ENCODE measurements around the gene CCDC112. TPM values are rescaled to one million over a fixed set of nuclear protein-coding genes. Genes with fewer than 3 reads are reported as not detected.
"Not testable (repeated sequence)": the region's sequence is repeated elsewhere in the genome, so short reads cannot be mapped to it uniquely, and the experiment has no call there.

Gene CCDC112
- 5.9 and 6.6 TPM in 2 replicates for total RNA-seq

DNA sequence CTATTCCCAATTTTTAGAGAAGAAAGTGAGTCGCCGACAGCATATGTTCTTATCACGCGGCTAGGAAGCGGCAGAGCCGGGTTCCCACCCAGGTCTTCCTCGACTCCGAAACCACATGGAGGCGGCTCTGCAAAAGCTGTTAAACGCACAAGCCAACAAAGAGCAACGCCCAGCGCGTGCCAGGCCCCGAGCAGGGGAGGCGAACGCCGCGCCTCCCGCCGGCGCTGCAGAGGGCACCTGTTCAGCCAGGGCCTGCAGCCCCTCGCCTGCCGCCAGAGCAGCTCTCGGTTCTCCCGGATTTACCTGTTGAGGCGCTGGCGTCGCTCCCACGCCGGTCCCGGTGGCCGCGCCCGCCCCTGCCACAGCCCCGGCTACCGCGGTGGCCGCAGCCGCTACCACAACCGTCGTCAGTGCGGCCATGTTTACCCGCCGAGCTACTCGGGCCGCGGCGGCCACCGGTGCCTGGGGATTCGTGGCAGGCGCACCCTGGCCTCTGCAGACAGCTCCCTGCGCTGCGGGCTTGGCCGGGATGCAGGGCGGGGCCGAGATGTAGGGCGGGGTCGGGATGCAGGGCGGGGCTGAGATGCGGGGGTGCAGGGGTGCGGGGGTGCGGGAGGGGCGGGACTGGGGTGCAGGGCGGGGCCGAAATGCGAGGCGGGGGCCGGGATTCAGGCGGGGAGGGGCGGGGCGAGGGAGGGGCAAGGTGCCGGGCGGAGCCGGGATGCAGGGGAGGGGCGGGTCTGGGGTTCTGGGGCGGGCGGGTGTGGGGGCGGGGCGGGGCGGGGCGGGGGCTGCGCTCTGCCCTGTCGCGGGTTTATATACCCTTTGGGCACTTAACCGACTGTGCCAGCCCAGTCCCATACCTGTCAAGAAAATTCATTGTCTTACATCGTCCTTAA lies at the start of gene CCDC112:
CCDC112 (minus strand) TSS at position 531 of the 899 bp plus-strand sequence; CDS start at position 420, 111 bp downstream.
- peak; percentile 76 for DNase-seq

GRCh38 chr5:115345344-115345743 lies 48.9 kb upstream of the CCDC112 start:
- no peak for DNase-seq

DNA sequence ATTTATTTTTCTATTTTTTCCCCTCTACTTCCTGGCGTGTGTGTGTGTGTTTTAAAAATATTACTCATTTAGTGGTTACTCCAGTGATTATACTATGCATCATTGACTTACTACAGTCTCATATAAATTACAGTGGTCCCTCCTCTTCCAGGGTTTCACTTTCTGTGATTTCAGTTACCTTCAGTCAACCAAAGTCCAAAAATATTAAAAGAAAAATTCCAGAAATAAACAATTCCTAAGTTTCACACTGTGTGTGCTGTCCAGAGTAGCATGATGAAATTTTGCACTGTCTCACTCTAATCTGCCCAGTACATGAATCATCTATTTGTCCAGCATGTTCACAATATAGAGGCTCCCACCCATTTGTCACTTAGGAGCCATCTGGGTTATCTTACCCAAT lies 47.4 kb upstream of the CCDC112 start:
- DNase-seq = no peak

DNA sequence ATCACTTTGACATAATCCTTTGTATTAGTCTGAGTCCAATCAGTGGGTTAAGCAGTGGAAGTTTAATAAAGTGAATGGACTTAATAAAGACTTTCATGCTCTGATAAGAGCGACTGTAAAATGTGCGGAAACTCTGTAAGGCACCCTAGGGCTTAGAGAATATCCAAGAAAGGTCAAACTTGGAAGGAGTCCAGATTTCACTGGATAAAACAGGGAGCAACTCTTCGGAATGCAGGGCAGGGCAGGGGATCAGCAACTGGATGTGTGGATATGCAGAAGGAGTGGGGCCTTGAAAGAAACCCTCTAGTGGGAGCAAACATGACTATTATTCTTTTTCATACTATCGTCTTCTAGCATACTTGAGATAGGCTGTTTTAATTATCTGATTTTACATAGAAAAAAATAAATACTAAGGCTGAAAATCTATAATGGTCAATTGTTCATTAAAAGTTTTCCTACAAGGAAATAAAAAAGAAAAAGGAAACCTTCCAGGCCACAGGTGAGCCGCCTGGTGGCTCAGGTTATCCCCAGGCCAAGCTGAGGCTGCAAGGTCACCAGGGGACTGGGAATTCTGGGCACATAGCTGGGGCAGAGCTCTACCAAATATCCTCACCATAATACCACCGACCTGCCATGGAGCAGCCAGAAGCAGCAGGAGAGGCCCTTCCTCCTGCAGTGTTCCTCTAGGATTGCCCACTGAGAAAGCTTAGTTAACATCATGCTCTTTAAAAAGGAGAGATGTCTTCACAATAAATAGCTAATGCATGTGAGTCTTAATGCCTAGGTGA lies 46.3 kb upstream of the CCDC112 start:
- no peak for DNase-seq

DNA sequence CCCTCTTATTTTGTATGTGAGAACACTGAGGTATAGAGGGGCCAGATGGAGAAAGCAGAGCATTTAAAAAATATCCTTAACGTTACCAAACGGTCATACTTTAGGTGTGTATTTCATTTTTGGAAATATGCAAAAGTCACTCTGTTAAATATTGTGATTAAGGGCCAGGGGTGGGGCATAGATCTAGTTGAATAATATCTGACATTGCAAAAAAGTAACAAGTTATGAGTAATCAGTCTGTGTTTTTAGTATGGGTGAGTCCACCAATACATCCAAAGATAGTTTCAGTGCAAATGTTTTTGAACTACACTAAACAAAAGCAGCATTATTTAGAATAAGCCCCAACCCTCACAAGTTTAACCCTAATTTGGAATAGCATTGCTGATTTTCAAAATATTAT lies 45.3 kb upstream of the CCDC112 start:
- no peak for DNase-seq

DNA sequence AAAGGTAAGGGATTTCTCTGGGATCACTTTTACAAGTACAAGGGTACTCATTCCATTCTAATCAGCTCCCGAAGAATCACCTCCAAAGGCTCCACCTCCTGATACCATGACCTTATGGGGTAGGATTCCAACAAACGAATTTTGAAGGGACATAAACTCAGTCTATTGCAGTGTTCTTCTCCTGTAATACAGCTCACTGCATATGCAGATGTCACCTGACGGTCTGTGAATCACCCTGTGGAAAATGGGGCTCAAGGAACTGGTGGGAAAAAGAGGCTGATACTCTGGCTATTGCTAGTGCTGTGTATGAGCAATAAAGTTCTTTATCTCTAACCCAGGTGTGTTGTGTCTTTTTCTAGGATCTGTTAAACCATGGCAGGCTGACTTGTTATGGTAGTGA lies 42.4 kb upstream of the CCDC112 start:
- no peak for DNase-seq

DNA sequence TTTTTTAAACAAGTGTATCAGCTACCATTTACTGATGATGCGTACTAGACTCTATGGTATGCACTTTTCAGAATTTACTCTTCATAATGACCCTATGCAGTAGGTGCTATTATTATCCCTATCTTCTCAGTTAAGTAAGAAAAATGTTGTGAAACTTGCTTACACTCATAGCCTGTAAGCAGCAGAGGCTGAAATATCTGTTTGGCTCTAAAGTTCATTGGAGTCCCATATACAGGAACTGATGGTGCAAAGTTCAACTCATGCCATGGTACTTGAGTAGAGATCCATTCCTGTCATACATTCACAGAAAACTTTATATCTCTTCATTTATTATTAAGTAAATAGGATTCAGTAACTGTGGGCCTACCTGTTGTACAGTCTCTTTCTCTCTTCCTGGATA lies 41.4 kb upstream of the CCDC112 start:
- no peak for DNase-seq

- no peak for DNase-seq
Observed at GRCh38 chr5:115336964-115337363, 40.5 kb upstream of the CCDC112 start.

DNA sequence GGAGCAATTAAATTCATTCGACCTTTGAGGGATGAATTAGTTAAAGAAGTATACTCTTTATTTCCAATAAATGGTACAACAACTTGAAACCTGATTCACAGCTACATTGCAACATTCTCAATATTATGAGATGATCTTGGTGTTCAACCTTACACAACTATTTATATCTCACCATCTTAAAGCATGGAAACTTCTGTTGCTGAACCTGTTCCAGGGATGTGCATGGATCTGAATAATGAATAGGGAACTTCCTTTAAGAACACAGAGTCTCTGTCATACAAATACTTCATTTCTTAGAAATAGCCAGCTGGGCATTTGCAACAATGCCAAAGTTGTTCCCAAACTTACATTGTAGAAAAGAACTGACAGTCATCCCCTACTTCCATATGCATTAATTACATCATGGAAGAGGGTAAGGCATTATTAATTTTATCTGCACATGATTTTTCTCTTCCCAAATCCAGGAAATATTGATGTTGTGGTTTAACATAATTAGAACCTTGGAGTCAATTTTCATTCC lies 39.8 kb upstream of the CCDC112 start:
- DNase-seq = no peak

DNA sequence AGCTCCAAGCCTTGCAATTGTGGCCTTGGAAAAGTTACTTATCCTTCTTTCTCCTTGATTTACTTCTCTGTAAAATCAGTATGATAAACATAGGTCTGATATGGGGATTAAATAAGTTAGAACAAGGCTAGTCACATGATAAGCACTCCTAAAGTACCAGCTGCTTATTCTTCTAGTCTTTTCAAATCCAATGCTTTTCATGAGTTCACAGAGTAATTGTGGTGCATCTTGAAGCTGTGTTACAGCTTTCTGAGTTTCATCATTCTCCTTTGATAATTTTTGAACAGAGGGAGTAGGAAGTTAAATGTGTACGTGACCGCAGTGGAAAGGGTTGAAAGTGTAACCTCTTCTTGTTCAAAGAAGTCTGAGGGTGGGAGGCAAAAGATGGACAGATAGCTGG lies 38.8 kb upstream of the CCDC112 start:
- no peak for DNase-seq

DNA sequence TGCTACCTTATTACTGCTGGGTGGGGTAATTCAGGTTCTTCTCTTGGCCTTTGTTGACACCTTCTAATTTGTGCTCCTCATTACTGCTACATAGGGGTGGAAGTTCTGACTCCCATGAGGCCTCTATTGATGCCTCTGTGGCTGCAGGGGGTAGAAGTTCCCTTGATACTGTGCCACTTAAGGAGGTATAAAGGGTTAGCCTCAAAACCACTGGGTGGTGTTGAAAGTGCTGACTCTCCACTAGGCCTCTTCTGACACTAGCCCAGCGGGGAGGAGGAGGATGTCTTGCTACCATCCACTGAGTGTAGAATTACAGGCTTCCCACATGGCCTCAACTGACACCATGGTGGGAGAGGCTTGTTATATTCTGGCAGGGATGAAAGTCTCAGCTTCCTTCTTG lies 36.7 kb upstream of the CCDC112 start:
- DNase-seq = no peak

GRCh38 chr5:115330830-115331229 lies 34.4 kb upstream of the CCDC112 start:
- no peak for DNase-seq

DNA sequence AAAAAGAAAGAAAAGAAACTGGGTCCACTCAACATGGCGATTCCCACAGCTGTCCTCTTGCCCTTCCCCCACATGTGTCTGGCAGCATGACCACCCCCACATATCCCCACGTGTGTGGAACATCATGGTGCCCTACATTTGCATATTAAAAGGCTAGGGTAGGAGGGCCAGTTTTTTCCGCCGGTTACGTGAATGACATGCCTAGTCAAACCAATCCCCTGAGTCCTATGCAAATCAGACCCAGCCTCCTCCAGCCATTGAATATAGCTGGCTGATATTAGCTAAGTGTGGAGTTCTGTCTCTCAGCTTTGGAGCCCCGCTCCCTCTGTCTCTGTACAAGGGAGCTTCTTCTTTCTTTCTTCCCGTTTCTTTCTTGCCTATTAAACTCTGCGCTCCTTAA lies 33.0 kb upstream of the CCDC112 start:
- DNase-seq = no peak

DNA sequence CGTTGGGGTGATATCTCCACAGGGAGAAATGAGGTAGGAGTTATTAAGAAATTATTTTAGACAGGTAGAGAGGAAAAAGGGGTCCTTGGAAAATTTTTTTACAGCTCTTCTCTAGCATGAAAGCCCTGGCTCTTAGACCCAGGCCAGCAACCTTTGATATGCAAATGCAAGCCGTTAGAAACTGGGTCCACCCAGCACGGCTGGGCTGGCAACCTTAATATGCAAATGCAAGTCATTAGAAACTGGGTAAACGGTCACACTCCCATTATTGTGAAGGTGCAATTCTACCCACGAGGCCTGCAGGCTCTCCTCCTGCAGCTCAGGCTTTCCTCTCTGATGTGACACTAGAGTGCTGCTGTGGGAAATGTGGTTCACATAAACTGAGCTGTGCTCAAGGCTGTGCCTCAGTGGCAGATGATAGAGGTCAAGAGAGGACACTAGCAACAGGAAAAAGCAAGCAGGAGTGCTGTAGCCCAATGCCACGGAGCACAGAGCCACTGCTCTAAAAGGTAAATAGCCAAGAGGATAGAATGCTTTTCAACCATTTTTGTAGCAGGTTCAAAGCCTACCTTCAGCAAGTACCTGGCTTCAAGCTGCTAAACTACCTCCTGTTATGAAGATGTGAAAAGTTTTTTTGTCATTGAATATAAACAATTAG lies 32.3 kb upstream of the CCDC112 start:
- DNase-seq = not testable (repeated sequence)

- no peak for DNase-seq
Observed at GRCh38 chr5:115325296-115325959, 29.0 kb upstream of the CCDC112 start.

- no peak for DNase-seq
Observed at GRCh38 chr5:115324021-115324420, 27.6 kb upstream of the CCDC112 start.

DNA sequence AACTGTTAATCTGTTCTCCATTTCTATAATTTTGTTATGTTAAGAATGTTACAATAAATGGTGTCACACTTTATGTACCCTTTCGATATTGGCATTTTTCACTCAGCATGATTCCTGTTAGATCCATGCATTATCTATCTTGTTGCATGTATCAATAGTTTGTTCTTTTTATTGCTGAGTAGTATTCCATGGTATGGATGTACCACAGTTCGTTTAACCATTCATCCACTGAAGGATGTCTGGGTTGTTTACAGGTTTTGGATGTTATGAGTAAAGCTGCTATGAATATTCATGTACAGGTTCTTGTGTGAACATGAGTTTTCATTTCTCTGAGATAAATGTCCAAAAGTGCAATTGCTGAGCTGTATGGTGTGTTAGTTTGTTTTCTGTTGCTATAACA lies 26.3 kb upstream of the CCDC112 start:
- DNase-seq = no peak

- no peak for DNase-seq
Observed at GRCh38 chr5:115321309-115321708, 24.9 kb upstream of the CCDC112 start.

DNA sequence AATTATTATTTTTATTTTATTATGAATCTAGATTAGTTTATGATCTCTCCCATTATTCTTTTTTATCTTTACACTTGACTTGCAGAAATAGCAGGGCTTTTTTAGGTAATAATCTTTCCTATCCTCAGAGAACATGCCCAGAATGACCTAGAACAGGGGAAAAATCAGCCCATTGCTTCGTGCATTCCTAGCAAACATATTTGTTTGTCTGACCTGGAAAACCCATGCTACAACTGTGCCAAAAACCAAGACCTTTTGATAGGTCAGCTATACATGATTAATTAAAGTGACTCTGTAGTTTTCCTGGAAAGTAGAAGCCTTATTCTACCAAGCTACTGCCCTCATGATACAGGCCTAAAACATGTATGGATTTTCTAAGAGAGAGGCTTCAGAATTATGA lies 24.1 kb upstream of the CCDC112 start:
- no peak for DNase-seq

DNA sequence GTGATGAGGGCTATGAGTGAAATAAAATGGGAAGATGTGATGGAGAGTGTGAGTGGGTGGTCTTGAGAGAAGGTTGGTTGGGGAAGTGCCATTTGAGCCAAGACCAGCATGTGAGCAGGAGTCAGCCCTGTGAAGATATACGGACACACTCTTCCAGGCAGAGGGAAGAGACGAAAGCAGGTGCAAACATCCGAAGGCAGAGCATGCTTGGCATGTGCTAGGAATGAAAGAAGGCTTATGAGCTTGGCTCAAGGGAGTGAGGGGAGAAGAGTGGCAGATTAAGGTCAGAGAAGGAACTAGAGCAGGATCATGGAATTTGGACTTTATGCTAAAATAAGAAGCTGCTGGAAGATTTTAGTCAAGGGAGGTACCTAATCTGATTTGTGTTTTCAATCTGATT lies 23.6 kb upstream of the CCDC112 start:
- DNase-seq = no peak

GRCh38 chr5:115319007-115319406 lies 22.6 kb upstream of the CCDC112 start:
- no peak for DNase-seq

DNA sequence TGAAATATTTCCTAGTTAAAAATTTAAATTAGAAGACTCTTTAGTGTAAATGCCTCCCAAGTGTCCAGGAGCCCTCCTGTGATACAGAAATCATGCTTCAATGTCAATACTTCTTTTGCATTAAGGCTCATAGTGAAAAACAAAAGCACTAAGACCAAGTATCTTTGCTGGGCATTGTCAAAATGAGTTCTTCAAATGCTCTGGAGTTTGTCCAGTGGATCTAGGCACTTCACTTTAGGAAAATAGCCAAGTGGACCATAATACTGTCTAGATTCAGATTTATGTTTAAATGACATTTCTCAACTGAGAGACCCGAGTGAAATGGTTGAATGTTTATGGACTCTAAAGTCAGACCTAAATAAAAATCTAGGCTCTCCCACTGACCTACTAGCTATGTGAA lies 21.3 kb upstream of the CCDC112 start:
- DNase-seq = no peak

GRCh38 chr5:115317320-115317719 lies 20.9 kb upstream of the CCDC112 start:
- no peak for DNase-seq
